A549 (cell line): ENCODE data around the gene KRTAP4-12.

Experiments
- BHLHE40 ChIP-seq: IDR thresholded peaks from 2 replicates; pipeline ENCODE4 v1.6.1; 2012; ENCODE audit warnings: low read depth, low read length, inconsistent platforms
- CTCF ChIP-seq: fragments of >200 bp; sonication (Bioruptor Twin); formaldehyde crosslinking; IDR thresholded peaks from 3 replicates; pipeline ENCODE4 v1.5.1; 2016
- EP300 ChIP-seq, 2 experiments: fragments of >200 bp; sonication (Bioruptor Twin); formaldehyde crosslinking; IDR thresholded peaks; 2 replicates in 1 of 2; 3 replicates in 1 of 2; pipeline ENCODE4 v1.6.1; 2016 to 2017
- HES2 ChIP-seq: fragments of >200 bp; sonication (Bioruptor Twin); formaldehyde crosslinking; IDR thresholded peaks from 2 replicates; pipeline ENCODE4 v1.6.1; 2016
- POLR2A ChIP-seq: IDR thresholded peaks from 2 replicates; pipeline ENCODE4 v1.6.1; 2012; ENCODE audit warnings: mild to moderate bottlenecking, low read length

GRCh38 chr17:41116297-41116696 lies 7.7 kb downstream of the KRTAP4-12 start:
- TF ChIP-seq CTCF, result no peak
- no peak for TF ChIP-seq EP300 (IDR thresholded peaks at IDR 0.05)
- no peak for TF ChIP-seq BHLHE40
- no peak for TF ChIP-seq HES2
- TF ChIP-seq POLR2A, result no peak
